Mucosa of rectum (tissue), 2 donors: ENCODE results near the gene S100PBP.

ENCODE experiments used
- H3K27ac ChIP-seq, 2 donors: one replicate each; pipeline ENCODE4 v1.7.0; 2013; ENCODE audit warnings: inconsistent platforms in 2 of 2, low read depth in 2 of 2, low read length in 2 of 2
- H3K27me3 ChIP-seq, 2 donors: one replicate each; pipeline ENCODE4 v1.7.0; 2013; ENCODE audit warnings: low read length in 2 of 2; ENCODE audit not compliant: control insufficient read depth in 2 of 2, insufficient read depth in 2 of 2
- H3K36me3 ChIP-seq, 2 donors: one replicate each; pipeline ENCODE4 v1.7.0; 2013; ENCODE audit warnings: low read length in 2 of 2; ENCODE audit not compliant: control insufficient read depth in 2 of 2, insufficient read depth in 2 of 2
- H3K4me1 ChIP-seq, 2 donors: one replicate each; pipeline ENCODE4 v1.7.0; 2013; ENCODE audit warnings: low read length in 2 of 2, mild to moderate bottlenecking in 1 of 2; ENCODE audit not compliant: control insufficient read depth in 2 of 2, insufficient read depth in 2 of 2
- H3K4me3 ChIP-seq, 2 donors: one replicate each; pipeline ENCODE4 v1.7.0; 2013; ENCODE audit warnings: low read length in 2 of 2
- H3K9ac ChIP-seq, 2 donors: one replicate each; pipeline ENCODE4 v1.7.0; 2013; ENCODE audit warnings: low read length in 2 of 2, low read depth in 1 of 2, mild to moderate bottlenecking in 1 of 2
- H3K9me3 ChIP-seq, 2 donors: one replicate each; pipeline ENCODE4 v1.7.0; 2013; ENCODE audit warnings: low read length in 2 of 2; ENCODE audit not compliant: control insufficient read depth in 2 of 2
- donor health status: healthy.
- donor health status: Normal muscosa, but diverticular disease.

S100PBP gene

GRCh38 chr1:32869923-32870614 lies 52.6 kb downstream of the S100PBP start:
- H3K4me3 ChIP-seq = no peak overlapping the region
- H3K9ac ChIP-seq = no peak overlapping the region
- H3K36me3 ChIP-seq = peaks cover 0 to 4% of the 10 kb centered on the region in 2 donors
- no peaks in the 10 kb centered on the region for H3K9me3 ChIP-seq
- no peak overlapping the region for H3K27ac ChIP-seq
- peaks cover 11 to 12% of the 10 kb centered on the region in 2 donors for H3K27me3 ChIP-seq
- H3K4me1 ChIP-seq = peaks cover 0 to 4% of the 10 kb centered on the region in 2 donors

GRCh38 chr1:32870615-32871363 lies 53.3 kb downstream of the S100PBP start, which contains the start of gene FNDC5:
FNDC5 (minus strand) TSS chr1:32870912.
- H3K27me3 ChIP-seq = peaks cover 11 to 12% of the 10 kb centered on the region in 2 donors
- no peaks in the 10 kb centered on the region for H3K9me3 ChIP-seq
- peaks cover 0 to 4% of the 10 kb centered on the region in 2 donors for H3K36me3 ChIP-seq
- peak within 1 kb of the TSS in 1 of 2 donors; percentile 23 for H3K9ac ChIP-seq
- H3K4me1 ChIP-seq = peaks cover 0 to 4% of the 10 kb centered on the region in 2 donors
- no peak within 1 kb of the TSS for H3K27ac ChIP-seq
- H3K4me3 ChIP-seq = peak within 1 kb of the TSS; percentile 46 to 56

- Histone ChIP-seq H3K27ac (no peak overlapping the region), H3K4me3 (peak overlapping the region; percentile 46 to 56), H3K36me3 (peaks cover 0 to 4% of the 10 kb centered on the region in 2 donors), H3K4me1 (peaks cover 0 to 4% of the 10 kb centered on the region in 2 donors), H3K9ac (peak overlapping the region in 1 of 2 donors; percentile 23), H3K9me3 (no peaks in the 10 kb centered on the region), H3K27me3 (peaks cover 11 to 12% of the 10 kb centered on the region in 2 donors)
Measured at GRCh38 chr1:32871364-32872191, 54.1 kb downstream of the S100PBP start.

- Histone ChIP-seq H3K27me3 (peaks cover 11 to 12% of the 10 kb centered on the region in 2 donors), H3K4me3 (no peak overlapping the region), H3K27ac (no peak overlapping the region)
Measured at GRCh38 chr1:32872192-32872460, 54.7 kb downstream of the S100PBP start.

GRCh38 chr1:32873484-32873883 lies 56.0 kb downstream of the S100PBP start:
- no peak overlapping the region for H3K27ac ChIP-seq
- no peak overlapping the region for H3K9ac ChIP-seq
- H3K4me1 ChIP-seq = peaks cover 0 to 4% of the 10 kb centered on the region in 2 donors
- H3K36me3 ChIP-seq = no peaks in the 10 kb centered on the region
- H3K4me3 ChIP-seq = no peak overlapping the region
- no peaks in the 10 kb centered on the region for H3K9me3 ChIP-seq
- peaks cover 12 to 14% of the 10 kb centered on the region in 2 donors for H3K27me3 ChIP-seq

More at GRCh38 chr1:32872192-32872460, 54.7 kb downstream of the S100PBP start:
- Histone ChIP-seq H3K36me3 (peaks cover 0 to 4% of the 10 kb centered on the region in 2 donors), H3K4me1 (peaks cover 0 to 4% of the 10 kb centered on the region in 2 donors), H3K9ac (no peak overlapping the region), H3K9me3 (no peaks in the 10 kb centered on the region)

GRCh38 chr1:32874860-32875752 lies 57.7 kb downstream of the S100PBP start:
- H3K27ac ChIP-seq = no peak overlapping the region
- no peaks in the 10 kb centered on the region for H3K9me3 ChIP-seq
- no peak overlapping the region for H3K9ac ChIP-seq
- H3K27me3 ChIP-seq = peaks cover 6 to 14% of the 10 kb centered on the region in 2 donors
- no peaks in the 10 kb centered on the region for H3K36me3 ChIP-seq
- no peak overlapping the region for H3K4me3 ChIP-seq
- peaks cover 0 to 4% of the 10 kb centered on the region in 2 donors for H3K4me1 ChIP-seq

GRCh38 chr1:32876341-32877210 lies 59.1 kb downstream of the S100PBP start:
- Histone ChIP-seq H3K4me1 (no peaks in the 10 kb centered on the region), H3K27ac (no peak overlapping the region), H3K9me3 (no peaks in the 10 kb centered on the region), H3K36me3 (no peaks in the 10 kb centered on the region), H3K9ac (no peak overlapping the region), H3K27me3 (peaks cover 3 to 9% of the 10 kb centered on the region in 2 donors), H3K4me3 (no peak overlapping the region)

- Histone ChIP-seq H3K9ac (no peak overlapping the region), H3K4me3 (no peak overlapping the region)
Measured at GRCh38 chr1:32877211-32878110, 60.0 kb downstream of the S100PBP start.

More at GRCh38 chr1:32877211-32878110, 60.0 kb downstream of the S100PBP start:
- H3K4me1 ChIP-seq = no peaks in the 10 kb centered on the region
- H3K9me3 ChIP-seq = no peaks in the 10 kb centered on the region
- H3K27me3 ChIP-seq = peaks cover 0 to 3% of the 10 kb centered on the region in 2 donors
- no peak overlapping the region for H3K27ac ChIP-seq
- H3K36me3 ChIP-seq = no peaks in the 10 kb centered on the region
